ENCODE data around the gene BNC2.

- no peak for TF ChIP-seq NFYC (CRISPR knock-in tag; IDR thresholded peaks at IDR 0.05)
- no peak for TF ChIP-seq HMG20B (CRISPR knock-in tag; conservative IDR thresholded peaks at IDR 0.05)
- TF ChIP-seq ZNF687 (CRISPR knock-in tag; IDR thresholded peaks at IDR 0.05) = no peak
- no peak for TF ChIP-seq MAX (IDR thresholded peaks at IDR 0.05)
- no peak for TF ChIP-seq ZBTB20 (CRISPR knock-in tag; IDR thresholded peaks at IDR 0.05; ENCODE audit: borderline replicate concordance, low read depth)
- TF ChIP-seq PCBP2 (optimal IDR thresholded peaks at IDR 0.05; ENCODE audit: low read depth, low read length, poor library complexity, severe bottlenecking) = no peak
- no peak for TF ChIP-seq SP2 (CRISPR knock-in tag; IDR thresholded peaks at IDR 0.05)
- no peak for TF ChIP-seq UBTF (CRISPR knock-in tag; IDR thresholded peaks at IDR 0.05)
- no peak for TF ChIP-seq ZNF281 (CRISPR knock-in tag; IDR thresholded peaks at IDR 0.05; ENCODE audit: borderline replicate concordance)
Measured at GRCh38 chr9:16732546-16732945, 137.9 kb downstream of the BNC2 start.
